GM12875 (cell line): ENCODE data around the gene FAM50B.
A peak's percentile ranks its signal among the peaks of the same experiment; 100 is the strongest.

Source experiments
- H3K4me3 ChIP-seq: one replicate; pipeline ENCODE4 v1.5.1; 2011; ENCODE audit warnings: low read depth, low read length, control low read depth
- CTCF ChIP-seq: IDR thresholded peaks from 2 replicates; pipeline ENCODE4 v1.5.1; 2011; ENCODE audit warnings: low read depth, mild to moderate bottlenecking, control low read depth, inconsistent platforms, low read length, moderate library complexity, borderline replicate concordance; ENCODE audit not compliant: insufficient read depth

Gene FAM50B

GRCh38 chr6:3841066-3841454 is 8.1 kb upstream of the FAM50B start:
- no peak overlapping the region for H3K4me3 ChIP-seq
- TF ChIP-seq CTCF: no peak

DNA sequence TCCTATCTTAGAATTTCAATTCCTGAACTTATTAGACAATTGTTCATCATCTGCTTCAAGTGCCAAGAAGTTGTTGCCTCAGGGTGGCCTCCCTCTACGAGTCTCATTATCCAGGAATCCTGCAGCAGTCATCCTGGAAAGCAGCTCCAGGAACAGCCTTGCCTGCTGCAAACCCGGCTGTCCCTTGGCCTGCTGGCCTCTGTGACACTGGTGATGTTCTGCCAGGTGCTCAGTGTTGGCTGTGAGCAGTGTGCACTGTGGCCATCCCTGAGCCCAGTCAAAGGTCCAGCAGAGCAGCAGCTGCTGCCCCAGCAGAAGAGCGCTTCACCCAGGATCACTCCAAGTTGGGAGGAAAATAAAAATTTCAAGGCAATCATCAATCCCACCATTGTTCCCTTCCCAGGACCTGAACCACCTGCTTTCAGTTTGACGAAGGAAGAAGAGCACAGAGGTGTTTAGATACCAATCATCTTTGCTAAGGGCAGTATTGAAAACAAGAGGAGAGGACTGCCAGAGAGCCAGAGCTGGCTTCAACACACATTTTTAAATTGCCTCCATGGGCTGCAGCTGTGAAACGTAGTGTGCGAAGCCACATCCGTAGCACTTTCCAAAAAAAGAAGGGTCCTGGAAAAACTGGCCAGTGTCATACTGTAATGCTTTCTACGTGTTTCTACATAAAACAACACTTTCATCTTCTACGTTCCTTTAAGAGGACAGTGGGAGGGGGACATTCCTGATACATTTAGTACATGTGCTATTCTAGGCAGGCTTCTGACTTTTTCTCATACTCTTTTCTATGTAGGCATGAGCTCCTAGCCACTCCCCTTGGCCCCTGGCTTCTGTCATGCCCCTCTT is 7.2 kb upstream of the FAM50B start:
- no peak overlapping the region for H3K4me3 ChIP-seq
- TF ChIP-seq CTCF: no peak

DNA sequence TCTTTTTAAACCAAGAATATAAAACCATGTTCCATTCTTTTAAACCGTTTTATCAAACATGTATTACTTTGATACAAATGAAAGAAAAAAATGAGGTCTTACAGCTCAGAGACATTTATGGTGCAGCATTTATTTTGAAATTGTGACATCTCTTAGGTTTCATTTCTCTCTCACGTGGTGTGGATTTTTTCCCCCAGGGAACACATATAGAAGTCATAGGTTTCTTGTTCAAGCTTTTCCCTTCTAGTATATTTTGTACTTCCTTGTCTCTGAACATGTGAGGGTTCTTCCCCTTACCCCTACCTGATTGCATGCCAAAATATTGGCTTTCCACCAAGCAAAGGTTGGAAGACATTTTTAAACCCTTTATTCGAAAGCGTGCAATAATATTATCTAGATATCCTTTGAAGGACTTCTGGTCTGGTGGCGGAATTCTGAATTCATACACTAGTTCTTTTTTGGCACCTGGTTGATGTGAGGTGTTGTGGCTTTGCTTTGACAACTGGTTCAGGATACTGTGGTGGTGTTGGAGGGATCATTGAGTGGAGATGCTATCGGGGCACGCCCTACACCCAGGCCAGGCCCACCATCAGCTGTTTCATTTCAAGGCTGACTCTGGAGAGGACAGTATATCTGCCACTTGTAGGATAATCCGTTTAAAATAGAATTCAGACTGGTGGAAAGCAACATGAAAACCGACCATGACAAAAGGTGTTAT is 5.6 kb upstream of the FAM50B start:
- no peak overlapping the region for H3K4me3 ChIP-seq
- TF ChIP-seq CTCF: no peak

DNA sequence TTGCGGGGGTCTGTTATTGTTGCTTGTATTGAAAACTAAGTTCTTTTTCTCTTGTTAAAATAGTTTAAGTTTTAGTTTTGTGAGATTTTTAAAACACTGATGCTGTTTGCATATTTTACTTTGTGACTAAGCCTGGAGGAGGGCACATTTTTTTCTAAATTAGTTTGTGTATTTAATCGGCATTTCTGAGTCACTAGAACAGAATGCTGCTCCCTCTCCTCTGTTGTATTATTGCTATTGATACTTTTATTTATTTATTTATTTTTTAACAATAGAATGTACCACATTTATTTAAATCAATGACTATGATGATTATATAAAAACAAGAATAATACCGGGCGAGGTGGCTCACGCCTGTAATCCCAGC is 5.1 kb upstream of the FAM50B start:
- no peak for TF ChIP-seq CTCF
- H3K4me3 ChIP-seq: no peak overlapping the region

DNA sequence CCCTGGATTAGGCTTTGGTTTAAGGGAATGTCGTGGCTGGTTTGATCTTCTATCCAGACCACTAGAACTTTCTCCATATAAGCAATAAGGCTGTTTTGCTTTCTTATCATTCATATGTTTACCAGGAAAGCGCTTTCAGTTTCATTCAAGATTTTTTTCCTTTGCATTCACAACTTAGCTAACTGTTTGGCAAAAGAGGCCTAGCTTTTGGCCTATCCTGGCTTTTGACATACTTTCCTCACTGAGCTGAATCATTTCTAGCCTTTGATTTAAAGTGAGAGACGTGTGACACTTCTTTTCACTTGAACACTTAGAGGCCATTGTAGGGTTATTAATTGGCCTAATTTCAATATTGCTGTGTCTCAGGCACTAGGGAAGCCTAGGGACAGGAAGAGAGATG is 1.7 kb upstream of the FAM50B start:
- H3K4me3 ChIP-seq: no peak overlapping the region
- no peak for TF ChIP-seq CTCF

GRCh38 chr6:3848380-3848779 is 793 bp upstream of the FAM50B start:
- H3K4me3 ChIP-seq: peak overlapping the region; percentile 47
- TF ChIP-seq CTCF: no peak
